ENCODE results near the gene MARK3.

The MARK3 gene

DNA sequence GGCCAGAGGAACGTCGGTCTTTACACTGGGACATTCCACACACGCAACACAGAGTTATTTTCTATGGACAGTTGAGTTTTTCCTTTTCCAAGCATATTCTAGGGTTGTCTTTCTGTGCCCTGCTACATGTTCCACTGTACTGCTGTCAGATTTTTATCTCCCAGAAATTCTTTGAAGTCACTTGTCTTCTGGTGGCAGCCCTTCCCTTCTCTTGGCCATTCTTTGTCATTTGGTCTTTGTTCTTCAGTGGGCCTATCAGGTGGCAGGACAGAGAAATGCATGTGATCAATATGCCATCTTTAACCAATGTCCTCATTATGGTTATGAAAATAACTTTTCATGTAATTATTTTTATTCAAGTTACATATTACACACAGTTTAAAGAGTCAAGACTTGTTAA lies 36.3 kb downstream of the MARK3 start:
- FAIRE-seq (no peak), DNase-seq (ENCODE audit: insufficient read length, low spot score) (no peak)
- no peak for TF ChIP-seq POLR2A (IDR thresholded peaks at IDR 0.05; ENCODE audit: low read depth, low read length)

DNA sequence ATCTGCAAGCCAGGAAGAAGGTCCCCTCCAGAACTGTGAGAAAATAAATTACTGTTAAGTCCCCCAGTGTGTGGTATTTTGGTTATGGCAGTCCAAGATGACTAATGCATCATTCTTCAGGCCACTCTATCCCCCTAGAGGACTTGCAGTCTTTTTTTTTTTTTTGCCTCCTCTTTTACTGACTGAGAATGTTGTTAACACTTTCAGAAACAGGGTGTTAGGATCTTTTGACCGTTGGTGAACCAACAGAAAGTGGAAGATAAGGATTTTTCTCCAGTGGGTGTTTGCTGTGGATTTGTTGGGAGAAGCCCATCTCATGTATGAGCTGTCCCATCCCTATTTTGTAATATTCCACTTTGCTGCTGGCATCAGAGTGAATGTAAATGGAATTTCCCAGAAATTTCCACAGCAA lies 37.8 kb downstream of the MARK3 start:
- peak; percentile 87 for FAIRE-seq
- TF ChIP-seq POLR2A (IDR thresholded peaks at IDR 0.05; ENCODE audit: low read depth, low read length), result no peak
- DNase-seq (ENCODE audit: insufficient read length, low spot score), result no peak

DNA sequence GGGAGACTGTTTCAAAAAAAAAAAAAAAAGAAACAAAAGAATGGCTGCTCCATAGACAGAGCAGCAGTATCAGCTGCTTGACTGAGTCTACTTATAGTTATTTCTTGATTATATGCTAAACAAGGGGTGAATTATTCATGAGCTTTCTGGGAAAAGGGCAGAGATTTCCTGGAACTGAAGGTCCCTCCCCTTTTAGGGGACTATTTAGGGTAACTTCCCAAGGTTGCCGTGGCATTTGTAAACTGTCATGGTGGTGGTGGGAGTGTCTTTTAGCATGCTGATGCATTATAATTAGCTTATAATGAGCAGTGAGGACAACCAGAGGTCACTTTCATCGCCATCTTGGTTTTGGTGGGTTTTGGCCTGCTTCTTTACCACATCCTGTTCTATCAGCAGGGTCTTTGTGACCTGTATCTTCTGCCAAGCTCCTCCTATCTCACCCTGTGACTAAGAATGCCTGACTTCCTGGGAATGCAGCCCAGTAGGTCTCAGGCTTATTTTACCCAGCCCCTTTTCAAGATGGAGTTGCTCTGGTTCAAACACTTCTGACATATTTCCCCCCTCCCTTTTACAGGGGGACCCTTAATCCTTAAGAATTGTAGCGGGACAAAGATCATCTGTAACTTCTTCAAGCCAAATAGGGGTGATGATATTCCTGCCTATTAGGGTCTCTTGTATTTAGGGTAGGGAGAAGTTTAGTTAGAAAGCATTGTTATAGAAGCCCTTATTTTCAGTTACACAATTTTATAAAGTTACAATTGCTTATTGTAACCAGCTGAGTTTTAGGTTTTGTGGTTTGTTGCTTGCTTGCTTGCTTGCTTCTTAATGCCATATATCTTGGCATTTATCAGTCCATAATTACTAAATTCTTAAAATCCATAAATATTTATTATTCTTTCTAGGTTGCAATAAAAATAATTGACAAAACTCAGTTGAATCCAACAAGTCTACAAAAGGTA lies 42.5 kb downstream of the MARK3 start:
- peak; percentile 98 for FAIRE-seq
- TF ChIP-seq POLR2A (IDR thresholded peaks at IDR 0.05; ENCODE audit: low read depth, low read length), result no peak
- DNase-seq (ENCODE audit: insufficient read length, low spot score), result no peak

DNA sequence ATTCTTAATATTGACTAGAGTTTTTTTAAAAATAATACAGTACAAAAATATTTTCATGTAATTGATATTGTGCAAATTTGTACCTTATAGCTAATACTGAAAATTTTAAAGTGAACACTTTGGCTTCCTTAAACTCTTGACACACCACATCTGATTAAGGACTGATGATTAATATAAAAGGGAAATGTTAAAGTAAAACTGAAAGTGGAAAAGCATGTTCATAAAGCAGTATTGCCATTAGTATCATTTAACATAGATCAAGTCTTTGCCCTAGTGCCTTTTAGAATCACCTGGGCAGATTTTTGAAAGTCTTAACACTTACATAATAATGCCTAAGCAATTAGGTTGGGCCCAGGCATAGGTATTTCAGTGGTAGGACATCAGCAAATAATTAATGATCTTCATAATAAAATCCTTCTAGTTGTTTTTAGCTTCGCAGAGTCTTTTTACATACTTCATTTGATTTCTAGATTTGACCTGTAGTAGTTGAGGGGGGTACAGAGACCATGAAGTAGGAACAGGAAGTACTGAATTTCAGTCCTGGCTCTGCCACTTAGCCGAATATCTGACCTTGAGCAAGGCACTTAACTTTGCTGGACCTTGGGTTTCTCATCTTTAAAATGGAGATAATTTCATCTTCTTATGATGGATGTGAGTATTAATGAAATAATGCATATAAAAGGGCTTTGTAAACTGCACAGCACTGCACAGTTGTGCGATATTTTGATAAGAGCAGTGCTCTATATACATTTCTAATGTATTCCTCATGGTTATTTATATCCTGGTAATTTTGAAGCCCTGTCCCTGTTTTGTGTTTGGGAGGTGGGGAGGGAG lies 43.7 kb downstream of the MARK3 start:
- DNase-seq (ENCODE audit: insufficient read length, low spot score) (no peak), FAIRE-seq (no peak)
- no peak for TF ChIP-seq POLR2A (IDR thresholded peaks at IDR 0.05; ENCODE audit: low read depth, low read length)

DNA sequence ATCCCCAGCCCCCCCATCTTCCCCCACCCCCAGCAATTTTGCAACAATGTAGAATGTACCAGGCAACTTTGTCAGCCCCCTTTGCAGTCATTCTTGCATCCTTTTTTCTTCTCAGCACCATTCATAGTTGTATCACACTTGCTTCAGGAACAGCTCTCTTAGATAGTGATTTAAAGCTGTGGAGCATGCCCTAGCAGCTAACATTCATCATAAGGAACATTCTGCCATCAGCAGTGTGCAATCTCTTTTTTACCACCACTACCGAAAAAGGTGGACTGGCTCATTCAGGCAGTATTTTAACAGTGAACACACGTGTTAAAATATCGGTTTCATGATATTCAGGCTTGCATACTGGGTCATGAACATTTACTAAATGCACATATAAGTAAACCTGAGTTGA lies 45.1 kb downstream of the MARK3 start:
- TF ChIP-seq POLR2A (IDR thresholded peaks at IDR 0.05; ENCODE audit: low read depth, low read length), result no peak
- no peak for FAIRE-seq
- no peak for DNase-seq (ENCODE audit: insufficient read length, low spot score)

DNA sequence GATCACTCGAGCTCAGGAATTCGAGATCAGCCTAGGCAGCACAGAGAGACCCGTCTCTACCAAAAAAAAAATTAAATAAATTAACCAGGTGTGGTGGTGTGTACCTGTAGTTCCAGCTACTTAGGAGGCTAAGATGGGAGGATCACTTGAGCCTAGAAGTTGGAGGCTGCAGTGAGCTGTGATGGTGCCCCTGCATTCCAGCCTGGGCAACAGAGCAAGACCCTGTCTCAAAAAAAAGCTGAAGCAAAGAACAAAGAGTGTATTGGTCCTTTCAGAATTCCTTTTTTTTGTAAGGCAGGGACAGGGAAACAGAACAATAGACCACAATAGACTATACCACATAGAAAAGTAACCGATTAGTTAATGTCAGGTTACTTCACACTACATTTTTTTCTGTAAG lies 47.4 kb downstream of the MARK3 start:
- FAIRE-seq, result no peak
- no peak for TF ChIP-seq POLR2A (IDR thresholded peaks at IDR 0.05; ENCODE audit: low read depth, low read length)
- DNase-seq (ENCODE audit: insufficient read length, low spot score), result no peak

DNA sequence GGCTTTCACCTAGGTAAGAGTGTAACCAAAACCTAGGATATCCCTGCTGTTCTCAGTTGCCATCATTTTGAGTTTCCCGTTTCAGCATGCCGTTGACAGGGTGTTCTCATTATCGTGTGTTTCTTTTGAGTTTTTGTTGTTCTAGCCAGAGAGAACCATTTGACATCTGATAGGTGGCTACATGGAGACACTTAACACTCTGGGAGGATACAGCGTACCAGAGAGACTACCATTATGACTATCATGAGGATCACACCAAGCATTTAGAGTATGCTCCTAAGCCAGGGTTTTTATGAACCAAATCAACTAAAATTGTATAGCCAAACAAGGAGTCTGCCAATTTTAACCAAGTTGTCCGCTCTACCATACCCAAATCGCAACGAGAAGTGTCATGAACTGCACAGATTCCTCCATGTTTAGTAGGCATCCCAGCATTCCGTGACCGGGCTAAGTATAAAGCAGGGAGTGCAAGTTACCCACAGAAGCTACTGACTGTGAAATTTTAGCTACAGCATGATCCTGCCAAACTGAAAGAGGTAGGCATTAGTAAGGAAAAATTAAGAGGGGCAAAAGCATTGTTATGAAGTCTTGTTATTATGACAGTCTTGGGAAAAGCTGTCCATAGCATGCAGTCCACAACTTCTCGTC lies 48.8 kb downstream of the MARK3 start:
- DNase-seq (ENCODE audit: insufficient read length, low spot score) (no peak), FAIRE-seq (no peak)
- TF ChIP-seq POLR2A (IDR thresholded peaks at IDR 0.05; ENCODE audit: low read depth, low read length), result no peak

DNA sequence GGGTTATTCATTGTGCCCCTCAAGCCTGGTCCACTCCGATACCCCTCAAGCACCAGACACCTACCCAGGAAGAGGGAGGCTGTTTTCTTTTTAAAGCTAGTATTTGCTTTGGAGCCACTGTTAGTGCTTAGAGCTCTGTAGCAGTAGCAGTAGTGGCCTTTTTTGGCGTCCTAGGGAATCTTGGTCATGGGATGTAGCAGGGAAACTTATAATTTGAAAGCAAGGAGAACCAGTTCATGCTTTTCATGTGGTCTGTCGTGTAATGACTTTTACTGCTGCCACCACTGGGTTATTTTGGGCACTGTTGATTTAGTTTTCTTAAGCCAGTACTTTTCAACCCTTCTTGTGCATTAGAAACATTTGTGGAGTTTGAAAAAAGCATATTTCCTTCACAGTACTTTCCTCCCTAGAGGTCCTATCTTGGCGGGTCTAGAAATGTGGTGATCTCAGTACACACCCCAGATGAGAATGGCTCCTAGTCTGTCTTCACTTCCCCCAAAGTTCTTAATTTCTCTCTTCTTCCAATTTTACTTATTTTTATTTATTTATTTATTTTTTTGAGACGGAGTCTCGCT lies 49.7 kb downstream of the MARK3 start:
- TF ChIP-seq POLR2A (IDR thresholded peaks at IDR 0.05; ENCODE audit: low read depth, low read length), result no peak
- no peak for DNase-seq (ENCODE audit: insufficient read length, low spot score)
- no peak for FAIRE-seq

DNA sequence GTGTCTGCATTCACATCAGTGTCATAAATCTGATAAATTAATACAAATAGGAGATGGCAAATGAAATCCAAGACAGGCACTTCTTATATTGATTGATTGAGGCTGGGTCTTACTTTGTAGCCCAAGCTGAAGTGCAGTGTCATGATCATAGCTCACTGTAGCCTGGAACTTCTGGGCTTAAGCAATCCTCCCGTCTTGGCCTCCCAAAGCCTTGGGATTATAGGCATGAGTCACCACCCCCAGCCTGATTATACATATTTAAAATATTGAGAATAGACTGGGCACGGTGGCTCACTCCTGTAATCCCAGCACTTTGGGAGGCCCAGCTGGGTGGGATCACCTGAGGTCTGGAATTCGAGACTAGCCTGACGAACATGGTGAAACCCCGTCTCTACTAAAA lies 51.3 kb downstream of the MARK3 start:
- no peak for TF ChIP-seq POLR2A (IDR thresholded peaks at IDR 0.05; ENCODE audit: low read depth, low read length)
- DNase-seq (ENCODE audit: insufficient read length, low spot score), result no peak
- peak; percentile 6 for FAIRE-seq

DNA sequence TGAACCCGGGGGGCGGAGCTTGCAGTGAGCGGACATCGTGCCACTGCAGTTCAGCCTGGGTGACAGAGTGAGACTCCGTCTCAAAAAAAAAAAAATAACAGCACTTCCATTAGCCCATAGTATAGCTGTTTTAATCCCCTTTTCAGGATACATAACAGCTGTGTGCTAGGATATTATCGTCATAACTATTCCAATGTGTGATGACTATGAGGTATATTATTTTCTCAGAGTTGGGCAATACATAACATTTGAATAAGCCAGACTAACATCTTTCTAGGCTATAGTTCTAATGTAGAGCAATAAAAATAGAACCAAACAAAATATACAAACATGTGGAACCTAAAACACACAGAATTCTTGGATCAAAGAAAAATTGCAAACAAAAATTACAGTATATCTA lies 57.1 kb downstream of the MARK3 start:
- no peak for FAIRE-seq

DNA sequence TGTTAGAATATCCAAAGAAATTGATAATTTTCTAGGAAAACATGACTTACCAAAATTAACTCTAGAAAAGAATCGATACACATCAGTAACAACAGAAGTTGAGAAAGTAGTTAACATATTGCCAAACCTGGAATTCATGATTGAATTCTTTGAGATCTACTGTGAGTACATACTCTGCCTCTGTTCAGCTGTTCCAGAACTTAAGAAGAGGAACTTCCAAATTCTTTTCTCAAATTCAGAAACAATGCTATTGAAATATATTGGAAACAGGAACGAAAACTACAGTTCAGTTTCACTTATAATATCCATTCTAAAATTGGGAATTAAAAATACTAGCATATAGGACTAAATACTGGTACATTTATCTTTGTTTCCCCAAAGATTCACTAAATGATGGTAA lies 57.9 kb downstream of the MARK3 start:
- TF ChIP-seq POLR2A (IDR thresholded peaks at IDR 0.05; ENCODE audit: low read depth, low read length), result no peak
- no peak for DNase-seq (ENCODE audit: insufficient read length, low spot score)
- peak; percentile 15 for FAIRE-seq

More for the DNA sequence above, 57.1 kb downstream of the MARK3 start:
- no peak for TF ChIP-seq POLR2A (IDR thresholded peaks at IDR 0.05; ENCODE audit: low read depth, low read length)
- no peak for DNase-seq (ENCODE audit: insufficient read length, low spot score)

DNA sequence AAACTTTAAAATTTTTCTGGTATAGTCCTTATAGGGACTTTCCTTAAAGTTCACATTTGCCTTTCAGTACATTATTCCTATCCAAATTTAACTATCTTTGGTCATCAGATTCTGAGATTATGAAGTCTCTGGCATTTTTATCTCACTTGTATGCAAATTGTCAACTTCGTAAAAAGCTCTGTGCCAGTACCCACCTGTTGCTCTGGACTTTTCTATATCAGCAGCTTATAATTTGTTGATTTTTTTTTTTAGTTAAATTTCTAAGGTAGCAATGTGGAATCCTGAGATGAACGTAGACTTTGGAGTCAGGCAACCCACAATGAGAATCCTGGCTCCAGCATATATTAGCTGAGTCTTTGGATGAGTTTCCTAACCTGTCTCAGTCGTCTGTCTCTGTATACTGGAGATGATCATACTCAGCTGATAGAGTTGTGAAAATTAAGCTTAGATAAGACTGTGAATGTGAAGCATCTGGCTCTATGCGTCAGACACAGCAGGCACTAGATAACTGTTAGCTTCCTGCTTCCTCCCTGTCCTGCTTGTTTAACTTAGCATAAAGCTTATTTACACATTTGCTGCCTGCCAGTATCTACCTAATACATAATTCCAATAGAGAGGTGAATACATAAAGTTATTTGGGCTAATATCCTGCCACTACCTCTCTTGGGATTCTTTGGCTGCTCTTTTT lies 59.8 kb downstream of the MARK3 start:
- TF ChIP-seq POLR2A (IDR thresholded peaks at IDR 0.05; ENCODE audit: low read depth, low read length), result no peak
- FAIRE-seq (peak; percentile 53), DNase-seq (ENCODE audit: insufficient read length, low spot score) (no peak)

DNA sequence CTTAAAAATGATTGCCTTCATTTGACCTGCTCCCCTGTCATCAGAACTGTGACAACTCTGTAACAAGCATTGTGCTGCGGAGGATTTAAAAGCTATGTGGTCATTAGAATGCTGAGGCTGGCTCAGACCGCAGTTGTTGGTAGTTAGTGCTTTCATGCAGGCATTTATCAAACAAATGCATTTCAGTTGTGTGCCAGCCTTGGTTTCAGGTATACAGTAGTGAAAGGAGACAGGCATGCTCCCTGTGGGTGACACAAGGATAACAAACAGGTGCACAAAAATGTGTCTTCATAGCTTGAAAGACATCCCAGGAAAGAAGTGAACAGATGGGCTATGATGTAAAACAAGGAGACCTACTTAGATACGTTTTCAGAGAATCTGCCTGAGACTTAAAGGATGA lies 60.6 kb downstream of the MARK3 start:
- FAIRE-seq (peak; percentile 6), DNase-seq (ENCODE audit: insufficient read length, low spot score) (no peak)
- TF ChIP-seq POLR2A (IDR thresholded peaks at IDR 0.05; ENCODE audit: low read depth, low read length), result no peak

Measured in H54 (cell line).